Liver (tissue), 9 donors: Measurements from ENCODE around the gene MAPK9. TPM values are rescaled to one million over a fixed set of nuclear protein-coding genes. Genes with fewer than 3 reads are reported as not detected.

ENCODE experiments used
- DNase-seq: peaks from one replicate; pipeline ENCODE4 v3.0.0-alpha.2; 2017; ENCODE audit warnings: low spot score
- H3K27ac ChIP-seq, 2 donors: one replicate each; pipeline ENCODE4 v1.7.0; 2013; ENCODE audit warnings: inconsistent platforms in 2 of 2, low read length in 2 of 2, control low read depth in 1 of 2, low read depth in 1 of 2, mild to moderate bottlenecking in 1 of 2
- H3K27me3 ChIP-seq, 4 donors: one replicate each; pipeline versions ENCODE4 v1.6.1 to v1.7.0; 2013; ENCODE audit warnings: low read length in 3 of 4, inconsistent platforms in 1 of 4, mild to moderate bottlenecking in 1 of 4, moderate library complexity in 1 of 4; ENCODE audit not compliant: control insufficient read depth in 4 of 4, insufficient read depth in 4 of 4
- H3K36me3 ChIP-seq, 4 donors: one replicate each; pipeline versions ENCODE4 v1.6.1 to v1.7.0; 2013; ENCODE audit warnings: low read length in 3 of 4, mild to moderate bottlenecking in 3 of 4, low read depth in 1 of 4, moderate library complexity in 1 of 4; ENCODE audit not compliant: control insufficient read depth in 4 of 4, insufficient read depth in 3 of 4
- H3K4me1 ChIP-seq, 4 donors: one replicate each; pipeline versions ENCODE4 v1.6.1 to v1.7.0; 2013; ENCODE audit warnings: low read length in 3 of 4, mild to moderate bottlenecking in 3 of 4, moderate library complexity in 1 of 4; ENCODE audit not compliant: control insufficient read depth in 4 of 4, insufficient read depth in 4 of 4
- H3K4me3 ChIP-seq, 3 donors: one replicate each; pipeline versions ENCODE4 v1.6.1 to v1.7.0; 2013; ENCODE audit warnings: low read length in 3 of 3, control low read depth in 1 of 3, low read depth in 1 of 3, mild to moderate bottlenecking in 1 of 3
- H3K9ac ChIP-seq, 2 donors: one replicate each; pipeline ENCODE4 v1.7.0; 2013; ENCODE audit warnings: low read length in 2 of 2, mild to moderate bottlenecking in 2 of 2, moderate library complexity in 2 of 2, control low read depth in 1 of 2, low read depth in 1 of 2
- H3K9me3 ChIP-seq, 4 donors: one replicate each; pipeline versions ENCODE4 v1.6.1 to v1.7.0; 2013; ENCODE audit warnings: low read length in 3 of 4; ENCODE audit not compliant: control insufficient read depth in 4 of 4
- ATF3 ChIP-seq: IDR thresholded peaks from 2 replicates; pipeline ENCODE4 v1.6.1; 2016; ENCODE audit warnings: antibody characterized with exemption
- CTCF ChIP-seq: fragments of 150-350 bp; IDR thresholded peaks from 2 replicates; pipeline ENCODE4 v1.5.1; 2017; ENCODE audit warnings: improper control_type of control experiment, low read depth, low read length; ENCODE audit not compliant: missing input control
- EGR1 ChIP-seq, 2 donors: IDR thresholded peaks; 2 replicates each; pipeline ENCODE4 v1.6.1; 2016 to 2018; ENCODE audit warnings: antibody characterized with exemption in 2 of 2, low read depth in 2 of 2
- FOXA1 ChIP-seq: IDR thresholded peaks from 2 replicates; pipeline ENCODE4 v1.6.1; 2016; ENCODE audit warnings: antibody characterized with exemption
- GABPA ChIP-seq, 2 donors: IDR thresholded peaks in 1 of 2; conservative IDR thresholded peaks in 1 of 2; 2 replicates each; pipeline ENCODE4 v1.6.1; 2016; ENCODE audit warnings: antibody characterized with exemption in 2 of 2, mild to moderate bottlenecking in 1 of 2, moderate library complexity in 1 of 2
- HNF4G ChIP-seq: IDR thresholded peaks from 2 replicates; pipeline ENCODE4 v1.6.1; 2016; ENCODE audit warnings: antibody characterized with exemption
- JUND ChIP-seq, 2 donors: IDR thresholded peaks; 2 replicates each; pipeline ENCODE4 v1.6.1; 2016; ENCODE audit warnings: antibody characterized with exemption in 2 of 2
- MAX ChIP-seq: IDR thresholded peaks from 2 replicates; pipeline ENCODE4 v1.6.1; 2016; ENCODE audit warnings: antibody characterized with exemption
- NR2F2 ChIP-seq: IDR thresholded peaks from 2 replicates; pipeline ENCODE4 v1.6.1; 2016; ENCODE audit warnings: antibody characterized with exemption
- REST ChIP-seq: IDR thresholded peaks from 2 replicates; pipeline ENCODE4 v1.6.1; 2016; ENCODE audit warnings: antibody characterized with exemption, mild to moderate bottlenecking
- RXRA ChIP-seq, 2 donors: IDR thresholded peaks; 2 replicates each; pipeline ENCODE4 v1.6.1; 2017 to 2018; ENCODE audit warnings: antibody characterized with exemption in 2 of 2, mild to moderate bottlenecking in 1 of 2
- TAF1 ChIP-seq: conservative IDR thresholded peaks from 2 replicates; pipeline ENCODE4 v1.6.1; 2016; ENCODE audit warnings: antibody characterized with exemption, mild to moderate bottlenecking
- YY1 ChIP-seq: IDR thresholded peaks from 2 replicates; pipeline ENCODE4 v1.6.1; 2016; ENCODE audit warnings: antibody characterized with exemption, mild to moderate bottlenecking
- WGBS: extraction: QIAGEN DNeasy Blood & Tissue Kit; methylation state at CpG from one replicate; pipeline ENCODE4 v1.1.7; 2013; 5-methylcytosine and 5-hydroxymethylcytosine counted together
- polyA plus RNA-seq, 2 donors: library from polyadenylated mRNA; stranded (reverse) in 1 of 2; unstranded in 1 of 2; fragments of 200-250 nt in 1 of 2; fragments of >200 nt in 1 of 2; fragmentation: Nextera tagmentation in 1 of 2; extraction: Ambion mirVana in 1 of 2; gene quantifications; one replicate each; pipeline versions ENCODE4 v1.2.1 to v1.2.3, GENCODE V29; 2013 to 2015
- total RNA-seq, 2 donors: library from RNA; depleted of rRNA; stranded (reverse); fragments of >200 nt; gene quantifications; one replicate each; pipeline ENCODE4 v1.2.3, GENCODE V29; 2014
- donor health status: healthy.
- donor health status: healthy.
- donor health status: healthy.
- donor health status: healthy.
- donor health status: healthy.

Gene MAPK9
- total and polyA plus RNA-seq, 4 donors: 3.8 to 22.7 (median 12.8) TPM

GRCh38 chr5:180340856-180341255, 49.0 kb upstream of the MAPK9 start:
- 84% methylated on average over 9 of the region's 9 CpGs for WGBS
- no peak overlapping the region for H3K27ac ChIP-seq
- H3K27me3 ChIP-seq: no peaks in the 10 kb centered on the region
- TF ChIP-seq NR2F2 (no peak), RXRA (IDR thresholded peaks at IDR 0.05) (no peak), TAF1 (no peak), CTCF (no peak), GABPA (IDR thresholded peaks at IDR 0.05 in 1 of 2, conservative IDR thresholded peaks at IDR 0.05 in 1 of 2) (no peak), HNF4G (no peak), EGR1 (IDR thresholded peaks at IDR 0.05; ENCODE audit: low read depth in 2 of 2) (no peak)
- H3K4me1 ChIP-seq: no peaks in the 10 kb centered on the region
- no peaks in the 10 kb centered on the region for H3K36me3 ChIP-seq
- no peak overlapping the region for H3K4me3 ChIP-seq
- no peaks in the 10 kb centered on the region for H3K9me3 ChIP-seq
- no peak overlapping the region for H3K9ac ChIP-seq
- no peak for DNase-seq

- no peak for DNase-seq
- H3K4me3 ChIP-seq: no peak overlapping the region
- no peaks in the 10 kb centered on the region for H3K36me3 ChIP-seq
Measured at GRCh38 chr5:180339583-180340183, 47.8 kb upstream of the MAPK9 start.

GRCh38 chr5:180338001-180338707, 46.3 kb upstream of the MAPK9 start:
- 88% methylated on average over 22 of the region's 22 CpGs for WGBS
- Histone ChIP-seq H3K9ac (no peak overlapping the region), H3K4me1 (no peaks in the 10 kb centered on the region), H3K27me3 (peaks cover 0 to 2% (median 0%) of the 10 kb centered on the region in 4 donors), H3K9me3 (no peaks in the 10 kb centered on the region), H3K27ac (no peak overlapping the region), H3K4me3 (no peak overlapping the region), H3K36me3 (no peaks in the 10 kb centered on the region)
- DNase-seq: no peak
- no peak for TF ChIP-seq NR2F2
- no peak for TF ChIP-seq ATF3
- no peak for TF ChIP-seq REST
- no peak for TF ChIP-seq EGR1 (IDR thresholded peaks at IDR 0.05; ENCODE audit: low read depth in 2 of 2)
- no peak for TF ChIP-seq YY1
- TF ChIP-seq MAX: no peak
- TF ChIP-seq TAF1: no peak
- TF ChIP-seq JUND (IDR thresholded peaks at IDR 0.05): no peak

More at GRCh38 chr5:180339583-180340183, 47.8 kb upstream of the MAPK9 start:
- no peak overlapping the region for H3K27ac ChIP-seq
- whole genome bisulfite sequencing: 87% methylated on average over 7 of the region's 7 CpGs
- H3K9me3 ChIP-seq: no peaks in the 10 kb centered on the region
- no peak overlapping the region for H3K9ac ChIP-seq
- peaks cover 0 to 2% (median 0%) of the 10 kb centered on the region in 4 donors for H3K27me3 ChIP-seq
- TF ChIP-seq CTCF (no peak), FOXA1 (no peak)
- H3K4me1 ChIP-seq: no peaks in the 10 kb centered on the region
